ENCODE measurements around the gene GPR89B.
"Not testable (repeated sequence)": the region's sequence is repeated elsewhere in the genome, so short reads cannot be mapped to it uniquely, and the experiment has no call there.

The GPR89B gene

GRCh38 chr1:148032247-148032646 is 104.0 kb downstream of the GPR89B start:
- not testable (repeated sequence) for DNase-seq (ENCODE audit: low read depth, low spot score)

- DNase-seq (ENCODE audit: low read depth, low spot score) = not testable (repeated sequence)
These were observed 104.5 kb downstream of the GPR89B start for GRCh38 chr1:148032690-148033089.

GRCh38 chr1:148033147-148033546 is 104.9 kb downstream of the GPR89B start:
- not testable (repeated sequence) for DNase-seq (ENCODE audit: low read depth, low spot score)

GRCh38 chr1:148037850-148038461 is 109.7 kb downstream of the GPR89B start:
- DNase-seq (ENCODE audit: low read depth, low spot score) = not testable (repeated sequence)

GRCh38 chr1:148038462-148039333 is 110.5 kb downstream of the GPR89B start:
- peak; percentile 82 for DNase-seq (ENCODE audit: low read depth, low spot score)
